Stomach smooth muscle (tissue), 2 donors: ENCODE data around the gene ARHGAP42.

Experiments
- H3K27ac ChIP-seq: one replicate; pipeline ENCODE4 v1.7.0; 2013; ENCODE audit warnings: mild to moderate bottlenecking, low read length, inconsistent platforms
- H3K27me3 ChIP-seq, 2 donors: one replicate each; pipeline ENCODE4 v1.7.0; 2013; ENCODE audit warnings: low read length in 2 of 2; ENCODE audit not compliant: insufficient read depth in 2 of 2, control insufficient read depth in 1 of 2
- H3K36me3 ChIP-seq, 2 donors: one replicate each; pipeline ENCODE4 v1.7.0; 2013; ENCODE audit warnings: low read length in 2 of 2; ENCODE audit not compliant: control insufficient read depth in 2 of 2, insufficient read depth in 2 of 2
- H3K4me1 ChIP-seq: one replicate; pipeline ENCODE4 v1.7.0; 2013; ENCODE audit warnings: low read length; ENCODE audit not compliant: control insufficient read depth, insufficient read depth
- H3K4me3 ChIP-seq, 2 donors: one replicate each; pipeline ENCODE4 v1.7.0; 2013; ENCODE audit warnings: low read length in 2 of 2
- H3K9ac ChIP-seq, 2 donors: one replicate each; pipeline ENCODE4 v1.7.0; 2013; ENCODE audit warnings: low read length in 2 of 2, mild to moderate bottlenecking in 1 of 2
- H3K9me3 ChIP-seq, 2 donors: one replicate each; pipeline ENCODE4 v1.7.0; 2013; ENCODE audit warnings: low read length in 2 of 2; ENCODE audit not compliant: control insufficient read depth in 2 of 2
- donor health status: healthy.
- donor health status: Pancreatic carcinoma.

Gene ARHGAP42

GRCh38 chr11:100830978-100831732, 144.1 kb downstream of the ARHGAP42 start:
- no peak overlapping the region for H3K4me3 ChIP-seq
- H3K27me3 ChIP-seq, result no peaks in the 10 kb centered on the region
- no peak overlapping the region for H3K27ac ChIP-seq
- H3K9ac ChIP-seq, result no peak overlapping the region
- no peaks in the 10 kb centered on the region for H3K36me3 ChIP-seq
- peaks cover 6% of the 10 kb centered on the region for H3K4me1 ChIP-seq
- H3K9me3 ChIP-seq, result no peaks in the 10 kb centered on the region

GRCh38 chr11:100831929-100832494, 144.9 kb downstream of the ARHGAP42 start:
- no peaks in the 10 kb centered on the region for H3K9me3 ChIP-seq
- H3K27ac ChIP-seq, result no peak overlapping the region
- no peak overlapping the region for H3K4me3 ChIP-seq
- peaks cover 6% of the 10 kb centered on the region for H3K4me1 ChIP-seq
- H3K27me3 ChIP-seq, result no peaks in the 10 kb centered on the region
- H3K9ac ChIP-seq, result no peak overlapping the region
- no peaks in the 10 kb centered on the region for H3K36me3 ChIP-seq

GRCh38 chr11:100832829-100833228, 145.7 kb downstream of the ARHGAP42 start:
- no peaks in the 10 kb centered on the region for H3K9me3 ChIP-seq
- H3K27ac ChIP-seq, result no peak overlapping the region
- H3K36me3 ChIP-seq, result no peaks in the 10 kb centered on the region
- no peaks in the 10 kb centered on the region for H3K27me3 ChIP-seq
- H3K4me1 ChIP-seq, result peaks cover 6% of the 10 kb centered on the region
- no peak overlapping the region for H3K4me3 ChIP-seq
- no peak overlapping the region for H3K9ac ChIP-seq

- no peak overlapping the region for H3K9ac ChIP-seq
Observed at GRCh38 chr11:100833276-100833675, 146.2 kb downstream of the ARHGAP42 start.

GRCh38 chr11:100835854-100836253, 148.8 kb downstream of the ARHGAP42 start:
- Histone ChIP-seq H3K4me1 (peaks cover 6% of the 10 kb centered on the region), H3K27ac (no peak overlapping the region), H3K9me3 (no peaks in the 10 kb centered on the region), H3K9ac (no peak overlapping the region), H3K4me3 (no peak overlapping the region), H3K27me3 (no peaks in the 10 kb centered on the region), H3K36me3 (no peaks in the 10 kb centered on the region)

More at GRCh38 chr11:100833276-100833675, 146.2 kb downstream of the ARHGAP42 start:
- H3K4me1 ChIP-seq, result peaks cover 6% of the 10 kb centered on the region
- H3K9me3 ChIP-seq, result no peaks in the 10 kb centered on the region
- no peak overlapping the region for H3K4me3 ChIP-seq
- H3K36me3 ChIP-seq, result no peaks in the 10 kb centered on the region
- no peaks in the 10 kb centered on the region for H3K27me3 ChIP-seq
- H3K27ac ChIP-seq, result no peak overlapping the region

- H3K27me3 ChIP-seq, result no peaks in the 10 kb centered on the region
- no peak overlapping the region for H3K4me3 ChIP-seq
- H3K9me3 ChIP-seq, result no peaks in the 10 kb centered on the region
- H3K9ac ChIP-seq, result no peak overlapping the region
- H3K4me1 ChIP-seq, result peaks cover 3% of the 10 kb centered on the region
- H3K27ac ChIP-seq, result no peak overlapping the region
- no peaks in the 10 kb centered on the region for H3K36me3 ChIP-seq
Observed at GRCh38 chr11:100837311-100837710, 150.2 kb downstream of the ARHGAP42 start.

- no peaks in the 10 kb centered on the region for H3K27me3 ChIP-seq
- H3K9me3 ChIP-seq, result no peaks in the 10 kb centered on the region
- H3K9ac ChIP-seq, result no peak overlapping the region
- no peak overlapping the region for H3K27ac ChIP-seq
- H3K36me3 ChIP-seq, result no peaks in the 10 kb centered on the region
- H3K4me3 ChIP-seq, result no peak overlapping the region
- no peaks in the 10 kb centered on the region for H3K4me1 ChIP-seq
Observed at GRCh38 chr11:100841711-100842407, 154.8 kb downstream of the ARHGAP42 start.

- no peaks in the 10 kb centered on the region for H3K9me3 ChIP-seq
- no peaks in the 10 kb centered on the region for H3K36me3 ChIP-seq
Observed at GRCh38 chr11:100847696-100848216, 160.7 kb downstream of the ARHGAP42 start.

GRCh38 chr11:100849009-100849900, 162.2 kb downstream of the ARHGAP42 start:
- no peaks in the 10 kb centered on the region for H3K27me3 ChIP-seq
- no peak overlapping the region for H3K4me3 ChIP-seq
- H3K36me3 ChIP-seq, result no peaks in the 10 kb centered on the region
- H3K9me3 ChIP-seq, result no peaks in the 10 kb centered on the region
- no peak overlapping the region for H3K27ac ChIP-seq
- H3K9ac ChIP-seq, result no peak overlapping the region
- H3K4me1 ChIP-seq, result no peaks in the 10 kb centered on the region

More at GRCh38 chr11:100847696-100848216, 160.7 kb downstream of the ARHGAP42 start:
- no peak overlapping the region for H3K27ac ChIP-seq
- no peak overlapping the region for H3K9ac ChIP-seq
- H3K4me3 ChIP-seq, result no peak overlapping the region
- H3K27me3 ChIP-seq, result no peaks in the 10 kb centered on the region
- H3K4me1 ChIP-seq, result no peaks in the 10 kb centered on the region

GRCh38 chr11:100849901-100850235, 162.8 kb downstream of the ARHGAP42 start:
- H3K4me1 ChIP-seq, result no peaks in the 10 kb centered on the region
- no peak overlapping the region for H3K27ac ChIP-seq
- H3K9me3 ChIP-seq, result no peaks in the 10 kb centered on the region
- H3K36me3 ChIP-seq, result no peaks in the 10 kb centered on the region
- H3K9ac ChIP-seq, result no peak overlapping the region
- no peaks in the 10 kb centered on the region for H3K27me3 ChIP-seq
- H3K4me3 ChIP-seq, result no peak overlapping the region
